HG03354 (cell line): Measurements from ENCODE around the gene TMEM273.

Experiments
- ATAC-seq: cut with Tn5 transposase; IDR thresholded peaks from one replicate; pipeline ENCODE4 v1.9.1; 2021; ENCODE audit warnings: mild to moderate bottlenecking; ENCODE audit not compliant: unreplicated experiment, poor library complexity, severe bottlenecking

The TMEM273 gene

GRCh38 chr10:49107111-49107886 lies 80.9 kb downstream of the TMEM273 start:
- no peak for ATAC-seq

- no peak for ATAC-seq
These were observed 81.7 kb downstream of the TMEM273 start for GRCh38 chr10:49106451-49106850.

DNA sequence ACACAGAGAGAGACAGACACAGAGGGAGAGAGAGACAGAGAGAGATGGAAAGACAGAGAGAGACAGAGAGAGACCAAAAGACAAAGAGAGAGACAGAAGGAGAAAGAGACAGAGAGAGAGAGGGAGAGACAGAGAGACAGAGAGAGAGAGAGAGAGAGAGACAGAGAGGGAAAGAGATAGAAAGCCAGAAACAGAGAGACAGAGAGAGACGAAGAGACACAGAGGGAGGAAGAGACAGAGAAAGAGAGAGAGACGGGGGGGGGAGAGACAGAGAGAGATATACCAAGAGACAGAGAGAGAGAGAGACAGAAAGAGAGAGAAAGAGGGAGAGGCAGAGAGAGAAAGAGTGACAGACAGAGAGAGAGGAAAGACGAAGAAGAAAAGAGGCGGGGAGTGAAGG lies 83.1 kb downstream of the TMEM273 start:
- ATAC-seq, result no peak
